ENCODE results near the gene RAB11FIP4. TPM values are rescaled to one million over a fixed set of nuclear protein-coding genes. Genes with fewer than 3 reads are reported as not detected.

RAB11FIP4 gene
- total and polyA plus RNA-seq, 2 of the 13 experiments (the other 11 are each of a cell fraction or from before 2014, with no cell fraction given): 28.0 to 89.3 TPM

- no TSS peak for BruUV-seq (replicated peaks)
- TF ChIP-seq TBL1XR1 (IDR thresholded peaks at IDR 0.05; ENCODE audit: borderline replicate concordance, low read length, partially characterized antibody): no peak
- TF ChIP-seq, protein P1, sequence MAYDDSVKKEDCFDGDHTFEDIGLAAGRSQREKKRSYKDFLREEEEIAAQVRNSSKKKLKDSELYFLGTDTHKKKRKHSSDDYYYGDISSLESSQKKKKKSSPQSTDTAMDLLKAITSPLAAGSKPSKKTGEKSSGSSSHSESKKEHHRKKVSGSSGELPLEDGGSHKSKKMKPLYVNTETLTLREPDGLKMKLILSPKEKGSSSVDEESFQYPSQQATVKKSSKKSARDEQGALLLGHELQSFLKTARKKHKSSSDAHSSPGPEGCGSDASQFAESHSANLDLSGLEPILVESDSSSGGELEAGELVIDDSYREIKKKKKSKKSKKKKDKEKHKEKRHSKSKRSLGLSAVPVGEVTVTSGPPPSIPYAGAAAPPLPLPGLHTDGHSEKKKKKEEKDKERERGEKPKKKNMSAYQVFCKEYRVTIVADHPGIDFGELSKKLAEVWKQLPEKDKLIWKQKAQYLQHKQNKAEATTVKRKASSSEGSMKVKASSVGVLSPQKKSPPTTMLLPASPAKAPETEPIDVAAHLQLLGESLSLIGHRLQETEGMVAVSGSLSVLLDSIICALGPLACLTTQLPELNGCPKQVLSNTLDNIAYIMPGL (CRISPR knock-in tag; IDR thresholded peaks at IDR 0.05; ENCODE audit: borderline replicate concordance in 1 of 2, low read depth in 1 of 2): no peak
- TF ChIP-seq, protein P2, sequence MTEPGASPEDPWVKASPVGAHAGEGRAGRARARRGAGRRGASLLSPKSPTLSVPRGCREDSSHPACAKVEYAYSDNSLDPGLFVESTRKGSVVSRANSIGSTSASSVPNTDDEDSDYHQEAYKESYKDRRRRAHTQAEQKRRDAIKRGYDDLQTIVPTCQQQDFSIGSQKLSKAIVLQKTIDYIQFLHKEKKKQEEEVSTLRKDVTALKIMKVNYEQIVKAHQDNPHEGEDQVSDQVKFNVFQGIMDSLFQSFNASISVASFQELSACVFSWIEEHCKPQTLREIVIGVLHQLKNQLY (CRISPR knock-in tag; IDR thresholded peaks at IDR 0.05): no peak
- no peak for TF ChIP-seq ETV5 (CRISPR knock-in tag; IDR thresholded peaks at IDR 0.05; ENCODE audit: borderline replicate concordance)
- no peak for TF ChIP-seq ZNF367 (CRISPR knock-in tag; IDR thresholded peaks at IDR 0.05; ENCODE audit: borderline replicate concordance)
- no peak for TF ChIP-seq KDM1A (CRISPR knock-in tag; IDR thresholded peaks at IDR 0.05)
- no peak for TF ChIP-seq ADNP (CRISPR knock-in tag; IDR thresholded peaks at IDR 0.05)
- no peak for TF ChIP-seq FOXO1 (CRISPR knock-in tag; IDR thresholded peaks at IDR 0.05)
- no peak for DNase-seq (ENCODE audit: low spot score)
- WGBS (ENCODE audit: low lambda C conversion rate): 20% methylated on average over 5 of the region's 10 CpGs
- Histone ChIP-seq H4K20me1 (ENCODE audit: insufficient read depth, low read length) (no peaks in the 10 kb centered on the region), H3K9me3 (ENCODE audit: low read length) (no peaks in the 10 kb centered on the region), H3K9ac (ENCODE audit: insufficient read depth, low read depth, low read length) (no peak overlapping the region), H3K79me2 (ENCODE audit: insufficient read depth, low read length) (no peaks in the 10 kb centered on the region), H2AFZ (ENCODE audit: low read length) (no peak overlapping the region), H3K36me3 (replicated peaks in 1 of 2; ENCODE audit: control insufficient read depth in 1 of 2, insufficient read depth in 2 of 2, low read length in 2 of 2) (no peaks in the 10 kb centered on the region), H3K27me3 (ENCODE audit: control insufficient read depth in 1 of 2, insufficient read depth in 2 of 2, low read length in 2 of 2) (peaks cover 0 to 13% of the 10 kb centered on the region in 2 experiments; a peak in 3 of 5 replicates), H3K4me3 (replicated peaks in 1 of 3; ENCODE audit: insufficient read depth in 1 of 3, low read depth in 2 of 3, low read length in 3 of 3) (no peak overlapping the region), H3K27ac (ENCODE audit: extremely low read length, insufficient read depth, low read length) (no peak overlapping the region), H3K4me1 (ENCODE audit: insufficient read depth, low read length) (peaks cover 50% of the 10 kb centered on the region), H3K4me2 (ENCODE audit: low read depth, low read length) (no peak overlapping the region)
- in situ Hi-C loops (cut with HindIII; ENCODE audit: extremely low pct_ligation_motif_present, low pct_unique_long_range_greater_than_20kb) (no loop called here), intact Hi-C loops (cut with micrococcal nuclease; ENCODE audit: unreplicated experiment) (no loop called here)
- ATAC-seq: no peak
- ChIA-PET POLR2A (no interaction called here), CTCF (ENCODE audit: low intra/inter-chr PET ratio, low total read pairs) (no interaction called here)
- no peak for FAIRE-seq
Measured at GRCh38 chr17:31428111-31428510, 36.6 kb downstream of the RAB11FIP4 start.

Measured in HepG2 (cell line).